K562 (cell line): ENCODE results near the gene ATP8B4. TPM values are rescaled to one million over a fixed set of nuclear protein-coding genes. Genes with fewer than 3 reads are reported as not detected.

Experiments
- ATAC-seq: fragments of 200-7000 bp; cut with Tn5 transposase; 3 replicates; pipeline ENCODE4 v1.9.1; 2020; ENCODE audit warnings: moderate library complexity
- BruUV-seq: library from RNA; stranded (reverse); fragments of 400-500 nt; replicated peaks from 2 replicates; lab custom pipeline; 2021; lab: Mats Ljungman, UMichigan
- CTCF ChIA-PET: fragments of 300-600 bp; formaldehyde crosslinking; extraction: SDS; loops from one replicate; lab custom pipeline; 2021; ENCODE audit warnings: low intra/inter-chr PET ratio; lab: Yijun Ruan, JAX
- POLR2A ChIA-PET: fragments of 300-600, 350-650 bp; sonication (Branson Sonifier 250); formaldehyde crosslinking; extraction: SDS; loops from one replicate; lab custom pipeline; 2021; ENCODE audit warnings: antibody characterized with exemption, inconsistent platforms; lab: Yijun Ruan, JAX
- DNase-seq, 4 experiments: peaks; one replicate each; pipeline versions ENCODE4 v3.0.0 to v3.0.0-alpha.2; 2011 to 2018; ENCODE audit warnings: low spot score in 3 of 4, mixed read lengths in 3 of 4; ENCODE audit errors: extremely low read depth in 1 of 4
- FAIRE-seq: peaks from 2 replicates; lab custom pipeline; 2011; peaks lifted over from hg19 to GRCh38; lab: Jason Lieb, UNC
- H2AFZ ChIP-seq: 2 replicates; pipeline ENCODE4 v1.6.0; 2011; ENCODE audit warnings: low read depth, low read length, control low read depth, inconsistent platforms
- H3K27ac ChIP-seq: fragments of 200-600 bp; 3 replicates; pipeline ENCODE4 v1.8.0; 2011; ENCODE audit warnings: low read depth, mild to moderate bottlenecking, control low read depth, inconsistent platforms, low read length, moderate library complexity, mixed read lengths; ENCODE audit errors: extremely low read depth
- H3K27me3 ChIP-seq, 2 experiments: fragments of 300-600 bp in 1 of 2; 2 replicates in 1 of 2; 3 replicates in 1 of 2; pipeline versions ENCODE4 v1.6.0 to v1.8.0; 2011; ENCODE audit warnings: inconsistent platforms in 2 of 2, low read length in 2 of 2, mild to moderate bottlenecking in 1 of 2, mixed read lengths in 1 of 2, moderate library complexity in 1 of 2; ENCODE audit not compliant: control insufficient read depth in 2 of 2, insufficient read depth in 2 of 2
- H3K36me3 ChIP-seq: fragments of 300-600 bp; 3 replicates; pipeline ENCODE4 v1.8.0; 2011; ENCODE audit warnings: mild to moderate bottlenecking, low read length, inconsistent platforms; ENCODE audit not compliant: control insufficient read depth, insufficient read depth
- H3K4me1 ChIP-seq, 2 experiments: fragments of 200-600 bp in 1 of 2; replicated peaks in 1 of 2; 2 replicates in 1 of 2; 3 replicates in 1 of 2; pipeline versions ENCODE4 v1.5.1 to v1.8.0; 2011; ENCODE audit warnings: inconsistent platforms in 2 of 2, low read length in 2 of 2, mild to moderate bottlenecking in 1 of 2, mixed read lengths in 1 of 2, moderate library complexity in 1 of 2; ENCODE audit not compliant: control insufficient read depth in 2 of 2, insufficient read depth in 2 of 2
- H3K4me2 ChIP-seq: 2 replicates; pipeline ENCODE4 v1.6.1; 2011; ENCODE audit warnings: low read length, control low read depth, inconsistent platforms, mixed read lengths; ENCODE audit not compliant: insufficient read depth
- H3K4me3 ChIP-seq: fragments of 200-600 bp; sonication (generic), shearing (Covaris generic); 2 replicates; pipeline ENCODE4 v1.5.1; 2016; ENCODE audit warnings: control low read depth, inconsistent platforms
- H3K79me2 ChIP-seq: fragments of 200-600 bp; 3 replicates; pipeline ENCODE4 v1.8.0; 2011; ENCODE audit warnings: low read length, inconsistent platforms; ENCODE audit not compliant: control insufficient read depth, insufficient read depth
- H3K9ac ChIP-seq, 2 experiments: 2 replicates each; pipeline versions ENCODE4 v1.6.0 to v1.6.1; 2011; ENCODE audit warnings: low read depth in 2 of 2, low read length in 2 of 2, control low read depth in 1 of 2, inconsistent platforms in 1 of 2, mild to moderate bottlenecking in 1 of 2, mixed read lengths in 1 of 2; ENCODE audit not compliant: insufficient read depth in 1 of 2
- H3K9me1 ChIP-seq: one replicate; pipeline ENCODE4 v1.6.0; 2011; ENCODE audit warnings: inconsistent platforms, mild to moderate bottlenecking, low read length, moderate library complexity; ENCODE audit not compliant: control insufficient read depth, insufficient read depth
- H3K9me3 ChIP-seq: replicated peaks from 2 replicates; pipeline ENCODE4 v1.5.1; 2011; ENCODE audit warnings: low read depth, low read length, inconsistent platforms; ENCODE audit not compliant: control insufficient read depth, insufficient read depth
- H4K20me1 ChIP-seq: replicated peaks from 2 replicates; pipeline ENCODE4 v1.6.1; 2011; ENCODE audit warnings: low read length, inconsistent platforms, mixed read lengths; ENCODE audit not compliant: control insufficient read depth, insufficient read depth
- ASH1L ChIP-seq: fragments of 450-650 bp; IDR thresholded peaks from 2 replicates; pipeline ENCODE4 v1.6.1; 2018; ENCODE audit warnings: borderline replicate concordance, mild to moderate bottlenecking, low read depth; ENCODE audit not compliant: partially characterized antibody
- PHF20 ChIP-seq: fragments of 450-650 bp; IDR thresholded peaks from 2 replicates; pipeline ENCODE4 v1.6.1; 2018; ENCODE audit not compliant: partially characterized antibody
- POU5F1 ChIP-seq: fragments of 150-350 bp; IDR thresholded peaks from 2 replicates; pipeline ENCODE4 v1.6.1; 2014; ENCODE audit warnings: borderline replicate concordance, low read length, low read depth, mild to moderate bottlenecking; ENCODE audit not compliant: partially characterized antibody
- WGBS: fragments of 100-300 bp; shearing (Covaris generic); methylation state at CpG from one replicate; pipeline ENCODE4 v1.1.6; 2016; ENCODE audit warnings: low coverage, mixed read lengths; ENCODE audit not compliant: insufficient coverage; ENCODE audit errors: missing lambda C conversion rate; 5-methylcytosine and 5-hydroxymethylcytosine counted together
- in situ Hi-C: fragments of 300-500 bp; cut with MboI; formaldehyde crosslinking; loops from 4 replicates; pipeline ENCODE4 v1.15.0; 2018; ENCODE audit warnings: inconsistent platforms, mixed read lengths
- intact Hi-C: fragments of 100-400 bp; cut with micrococcal nuclease; formaldehyde crosslinking; loops from 2 replicates; pipeline ENCODE4 v1.14.2; 2022
- polyA plus RNA-seq, 8 experiments: library from polyadenylated mRNA; depleted of rRNA in 4 of 8; stranded (reverse) in 5 of 8; unstranded in 3 of 8; fragments of >200 nt; fragmentation: Nextera tagmentation in 2 of 8; fragmentation: Illumina TruSeq in 1 of 8; extraction: Ambion mirVana in 2 of 8; extraction: Trizol in 1 of 8; gene quantifications; 2 replicates each; pipeline versions ENCODE4 v1.2.1 to v1.2.3, GENCODE V29; 2011 to 2014; ENCODE audit warnings: inconsistent platforms in 1 of 8, missing spikeins in 1 of 8
- total RNA-seq, 7 experiments: library from RNA; depleted of rRNA in 6 of 7; stranded (reverse); fragments of >200 nt in 6 of 7; fragmentation: Illumina TruSeq in 2 of 7; extraction: Trizol in 2 of 7; gene quantifications; 2 replicates each; pipeline versions ENCODE4 v1.2.1 to v1.2.3, GENCODE V29; 2011 to 2021; ENCODE audit warnings: low replicate concordance in 1 of 7
- TF ChIP-seq, protein P1 (sequence below): fragments of 250-450 bp; sonication (Bioruptor Pico); IDR thresholded peaks from 2 replicates; pipeline ENCODE4 v1.5.0; 2020; ENCODE audit warnings: mild to moderate bottlenecking

ATP8B4 gene
- total and polyA plus RNA-seq, 9 of the 15 experiments (the other 6 are each of a cell fraction or from before 2014, with no cell fraction given) = 0.14 to 2.5 (median 0.44) TPM

DNA sequence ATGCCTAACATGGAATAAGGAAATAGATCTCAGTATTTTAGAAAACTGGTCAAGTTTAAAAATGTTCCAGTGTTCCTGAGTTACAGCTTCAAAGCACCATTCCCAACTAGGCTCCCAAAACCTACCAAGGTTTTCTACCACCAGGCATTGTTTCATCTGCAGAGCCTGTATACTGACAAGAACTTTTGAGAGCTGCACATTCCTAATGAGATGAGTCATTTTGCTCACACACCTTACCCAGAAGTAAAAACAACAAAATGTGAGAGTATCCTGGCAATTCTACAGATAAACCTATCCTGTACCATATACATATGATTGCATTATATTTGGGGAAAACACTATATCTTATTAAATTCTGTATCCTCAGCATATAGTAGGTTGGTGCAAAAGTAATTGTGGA lies 90.7 kb downstream of the ATP8B4 start (continued):
- TF ChIP-seq, protein P1, sequence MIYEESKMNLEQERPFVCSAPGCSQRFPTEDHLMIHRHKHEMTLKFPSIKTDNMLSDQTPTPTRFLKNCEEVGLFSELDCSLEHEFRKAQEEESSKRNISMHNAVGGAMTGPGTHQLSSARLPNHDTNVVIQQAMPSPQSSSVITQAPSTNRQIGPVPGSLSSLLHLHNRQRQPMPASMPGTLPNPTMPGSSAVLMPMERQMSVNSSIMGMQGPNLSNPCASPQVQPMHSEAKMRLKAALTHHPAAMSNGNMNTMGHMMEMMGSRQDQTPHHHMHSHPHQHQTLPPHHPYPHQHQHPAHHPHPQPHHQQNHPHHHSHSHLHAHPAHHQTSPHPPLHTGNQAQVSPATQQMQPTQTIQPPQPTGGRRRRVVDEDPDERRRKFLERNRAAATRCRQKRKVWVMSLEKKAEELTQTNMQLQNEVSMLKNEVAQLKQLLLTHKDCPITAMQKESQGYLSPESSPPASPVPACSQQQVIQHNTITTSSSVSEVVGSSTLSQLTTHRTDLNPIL (CRISPR knock-in tag) = no peak

DNA sequence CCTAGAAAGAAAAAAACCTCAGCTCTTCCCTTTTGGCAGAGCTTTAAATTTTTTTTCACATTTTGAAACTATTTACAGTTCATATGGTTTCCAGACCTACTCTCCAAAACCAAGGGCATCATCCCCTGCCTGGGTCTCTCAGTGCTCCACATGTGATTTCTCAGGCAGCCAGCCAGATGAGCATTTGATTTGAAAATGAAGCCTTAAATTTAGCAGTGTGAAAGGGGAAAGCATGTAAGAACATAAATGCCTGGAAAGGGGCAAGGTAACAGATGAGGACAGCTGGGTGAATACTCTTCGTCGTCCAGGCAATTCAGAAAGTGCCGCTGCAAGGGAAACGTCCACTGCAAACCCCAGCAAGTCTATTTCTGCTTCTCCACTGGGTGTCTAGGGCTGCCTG lies 94.8 kb downstream of the ATP8B4 start:
- H3K4me3 ChIP-seq = no peak overlapping the region
- H2AFZ ChIP-seq = no peak overlapping the region
- no peaks in the 10 kb centered on the region for H3K36me3 ChIP-seq
- BruUV-seq = no TSS peak
- WGBS = 0% methylated on average over 4 of the region's 4 CpGs
- CTCF ChIA-PET = interaction anchor here (0.7 kb wide), 1 partner anchor 610 kb away, joined by 3 read pairs; no protein-coding TSS in a partner anchor
- TF ChIP-seq ASH1L (no peak), PHF20 (no peak), POU5F1 (no peak)
- H3K4me2 ChIP-seq = no peak overlapping the region
- intact Hi-C loops = no loop called here
- H3K79me2 ChIP-seq = no peaks in the 10 kb centered on the region
- no peak for DNase-seq
- in situ Hi-C loops = no loop called here
- no peaks in the 10 kb centered on the region for H3K27me3 ChIP-seq
- H3K4me1 ChIP-seq = no peaks in the 10 kb centered on the region
- FAIRE-seq = no peak
- H3K9ac ChIP-seq = no peak overlapping the region
- no peaks in the 10 kb centered on the region for H4K20me1 ChIP-seq
- no peak overlapping the region for H3K27ac ChIP-seq
- POLR2A ChIA-PET = interaction anchor here (0.5 to 0.6 kb wide), 2 partner anchors 36 to 1478 kb away, joined by 3 read pairs; no protein-coding TSS in a partner anchor
- no peaks in the 10 kb centered on the region for H3K9me1 ChIP-seq
- no peaks in the 10 kb centered on the region for H3K9me3 ChIP-seq
- ATAC-seq = no peak
